ENCODE data around the gene TMPRSS2. TPM values are rescaled to one million over a fixed set of nuclear protein-coding genes. Genes with fewer than 3 reads are reported as not detected.

TMPRSS2 gene
- total and polyA plus RNA-seq, 2 donors (not counting 3 experiments of a cell fraction or from before 2014, with no cell fraction given): not detected

- H2AFZ ChIP-seq (ENCODE audit: low read depth, low read length): no peak overlapping the region
- dilution Hi-C loops (cut with MboI; ENCODE audit: extremely low pct_ligation_motif_present, low sequenced_read_pairs): no loop called here
- TF ChIP-seq FOS (IDR thresholded peaks at IDR 0.05; ENCODE audit: borderline replicate concordance, insufficient read depth, low read length): no peak
- TF ChIP-seq MYC (IDR thresholded peaks at IDR 0.05; ENCODE audit: low read depth, low read length): no peak
- TF ChIP-seq CTCF (IDR thresholded peaks at IDR 0.05; ENCODE audit: extremely low read depth in 1 of 2, insufficient read depth in 1 of 2, low read depth in 1 of 2, low read length in 2 of 2): no peak
- TF ChIP-seq JUN (IDR thresholded peaks at IDR 0.05; ENCODE audit: borderline replicate concordance, insufficient read depth, insufficient read length, low read depth): no peak
- no peak for TF ChIP-seq MAX (IDR thresholded peaks at IDR 0.05; ENCODE audit: insufficient read depth, insufficient read length)
- no peak for TF ChIP-seq POLR2A (IDR thresholded peaks at IDR 0.05; ENCODE audit: low read depth, low read length)
- no peak for TF ChIP-seq POLR2AphosphoS5 (IDR thresholded peaks at IDR 0.05; ENCODE audit: insufficient read depth, low read depth, low read length)
- no peak for TF ChIP-seq GATA2 (IDR thresholded peaks at IDR 0.05; ENCODE audit: insufficient read depth, insufficient read length, low read depth, low read length)
- ChIA-PET POLR2A (no interaction called here), CTCF (no interaction called here)
- H3K9me1 ChIP-seq (replicated peaks; ENCODE audit: control insufficient read depth, extremely low read depth, insufficient read depth, low read length): no peaks in the 10 kb centered on the region
- no peaks in the 10 kb centered on the region for H4K20me1 ChIP-seq (replicated peaks; ENCODE audit: control insufficient read depth, extremely low read depth, insufficient read depth, low read length)
- no peaks in the 10 kb centered on the region for H3K4me1 ChIP-seq (ENCODE audit: control insufficient read depth, extremely low read depth, insufficient read depth, low read length)
- H3K27me3 ChIP-seq (ENCODE audit: control insufficient read depth in 2 of 2, insufficient read depth in 2 of 2, low read length in 2 of 2): peaks cover 13 to 25% of the 10 kb centered on the region in 2 experiments
- intact Hi-C loops (cut with micrococcal nuclease): no loop called here
- no peaks in the 10 kb centered on the region for H3K79me2 ChIP-seq (ENCODE audit: control insufficient read depth, insufficient read depth, low read length)
- no peaks in the 10 kb centered on the region for H3K36me3 ChIP-seq (ENCODE audit: control insufficient read depth in 2 of 2, extremely low read depth in 1 of 2, insufficient read depth in 2 of 2, low read length in 2 of 2)
- BruUV-seq (replicated peaks): no TSS peak
- no peak overlapping the region for H3K4me3 ChIP-seq (replicated peaks in 1 of 3; ENCODE audit: insufficient read depth in 1 of 3, low read depth in 1 of 3, low read length in 3 of 3)
- FAIRE-seq (no peak), DNase-seq (ENCODE audit: low read depth, low spot score) (no peak)
- no peak overlapping the region for H3K9ac ChIP-seq (replicated peaks; ENCODE audit: extremely low read depth, insufficient read depth, low read length)
- H3K4me2 ChIP-seq (ENCODE audit: insufficient read depth, low read length): no peak overlapping the region
- H3K9me3 ChIP-seq (replicated peaks; ENCODE audit: control insufficient read depth, insufficient read depth, low read length): no peaks in the 10 kb centered on the region
- no peak overlapping the region for H3K27ac ChIP-seq (ENCODE audit: insufficient read depth, low read depth, low read length)
Measured at GRCh38 chr21:41511858-41512257, 3.9 kb upstream of the TMPRSS2 start.

All from endothelial cell of umbilical vein (primary cell).